Mesodermal cell (in vitro differentiated cells): Measurements from ENCODE around the gene NDEL1.

Experiments
- H3K27ac ChIP-seq: 2 replicates; pipeline ENCODE4 v1.7.0; 2013; ENCODE audit warnings: mild to moderate bottlenecking, low read depth, low read length, moderate library complexity; ENCODE audit not compliant: severe bottlenecking
- H3K36me3 ChIP-seq: 2 replicates; pipeline ENCODE4 v1.7.1; 2013; ENCODE audit warnings: mild to moderate bottlenecking, low read length, moderate library complexity; ENCODE audit not compliant: control insufficient read depth, insufficient read depth
- H3K4me1 ChIP-seq: one replicate; pipeline ENCODE4 v1.7.1; 2013; ENCODE audit warnings: mild to moderate bottlenecking, low read length; ENCODE audit not compliant: insufficient read depth, control insufficient read depth, poor library complexity, severe bottlenecking
- H3K4me3 ChIP-seq: 2 replicates; pipeline ENCODE4 v1.7.0; 2013; ENCODE audit warnings: low read length, control low read depth, mild to moderate bottlenecking; ENCODE audit not compliant: insufficient read depth, poor library complexity, severe bottlenecking; ENCODE audit errors: extremely low read depth
- H3K9me3 ChIP-seq: 2 replicates; pipeline ENCODE4 v1.7.1; 2013; ENCODE audit warnings: mild to moderate bottlenecking, low read length, moderate library complexity; ENCODE audit not compliant: control insufficient read depth
- whole genome bisulfite sequencing, 2 experiments: methylation state at CpG; one replicate each; pipeline ENCODE4 v1.1.5; 2013; ENCODE audit warnings: missing lambda C conversion rate in 2 of 2; ENCODE audit not compliant: insufficient coverage in 2 of 2; 5-methylcytosine and 5-hydroxymethylcytosine counted together

NDEL1 gene

DNA sequence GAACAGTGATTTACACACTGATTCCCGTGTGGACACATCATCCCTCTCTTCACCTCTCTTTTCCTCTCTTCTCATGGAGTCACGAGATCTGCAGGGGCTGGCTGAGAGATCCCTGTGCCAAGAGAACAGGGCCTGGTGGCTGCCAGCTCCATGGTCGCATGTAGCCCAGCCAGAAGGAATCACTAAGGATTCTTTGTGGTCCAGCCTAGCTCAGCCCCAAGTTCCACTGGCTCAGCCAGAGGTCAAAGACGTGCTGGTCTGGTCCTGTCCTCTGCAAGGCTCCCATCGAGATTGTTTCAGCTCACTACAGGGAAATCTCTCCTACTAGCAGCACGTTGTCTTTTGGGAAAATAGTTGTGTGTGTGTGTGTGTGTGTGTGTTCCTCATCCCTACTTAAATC is 66.4 kb downstream of the NDEL1 start:
- WGBS, 2 experiments = 94 to 98% methylated on average over 3 to 4 of the region's 6 CpGs

GRCh38 chr17:8503368-8503767 is 67.7 kb downstream of the NDEL1 start:
- Histone ChIP-seq H3K36me3 (peaks cover 95% of the 10 kb centered on the region), H3K9me3 (no peaks in the 10 kb centered on the region), H3K4me3 (no peak overlapping the region), H3K4me1 (no peaks in the 10 kb centered on the region), H3K27ac (no peak overlapping the region)
- WGBS, 2 experiments = 93 to 98% methylated on average over 6 of the region's 6 CpGs

More for the DNA sequence above, 66.4 kb downstream of the NDEL1 start:
- Histone ChIP-seq H3K4me1 (no peaks in the 10 kb centered on the region), H3K4me3 (no peak overlapping the region), H3K36me3 (peaks cover 94% of the 10 kb centered on the region), H3K9me3 (no peaks in the 10 kb centered on the region), H3K27ac (no peak overlapping the region)

DNA sequence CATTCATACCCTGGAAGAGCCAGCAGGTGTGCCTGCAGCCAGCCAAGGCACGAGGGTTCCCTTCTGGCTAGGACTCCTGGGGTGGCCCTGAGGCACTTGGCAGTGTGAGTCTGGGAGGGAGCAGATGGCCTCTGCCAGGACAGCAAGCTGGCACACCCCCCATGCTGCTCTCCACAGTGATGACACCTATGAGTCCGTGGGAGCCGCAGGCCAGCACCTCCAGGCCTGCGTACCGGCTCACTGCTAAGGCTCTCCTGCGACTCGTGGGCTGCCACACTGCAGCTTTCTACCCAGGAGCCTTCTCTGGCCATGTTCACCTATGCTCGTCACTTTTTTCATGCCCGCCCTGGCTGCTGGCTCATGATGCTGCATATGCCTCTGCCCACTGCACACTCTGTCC is 68.1 kb downstream of the NDEL1 start:
- 89 to 91% methylated on average over 8 to 9 of the region's 9 CpGs for WGBS, 2 experiments
- Histone ChIP-seq H3K9me3 (no peaks in the 10 kb centered on the region), H3K27ac (no peak overlapping the region), H3K4me3 (no peak overlapping the region), H3K4me1 (no peaks in the 10 kb centered on the region), H3K36me3 (peaks cover 95% of the 10 kb centered on the region)

DNA sequence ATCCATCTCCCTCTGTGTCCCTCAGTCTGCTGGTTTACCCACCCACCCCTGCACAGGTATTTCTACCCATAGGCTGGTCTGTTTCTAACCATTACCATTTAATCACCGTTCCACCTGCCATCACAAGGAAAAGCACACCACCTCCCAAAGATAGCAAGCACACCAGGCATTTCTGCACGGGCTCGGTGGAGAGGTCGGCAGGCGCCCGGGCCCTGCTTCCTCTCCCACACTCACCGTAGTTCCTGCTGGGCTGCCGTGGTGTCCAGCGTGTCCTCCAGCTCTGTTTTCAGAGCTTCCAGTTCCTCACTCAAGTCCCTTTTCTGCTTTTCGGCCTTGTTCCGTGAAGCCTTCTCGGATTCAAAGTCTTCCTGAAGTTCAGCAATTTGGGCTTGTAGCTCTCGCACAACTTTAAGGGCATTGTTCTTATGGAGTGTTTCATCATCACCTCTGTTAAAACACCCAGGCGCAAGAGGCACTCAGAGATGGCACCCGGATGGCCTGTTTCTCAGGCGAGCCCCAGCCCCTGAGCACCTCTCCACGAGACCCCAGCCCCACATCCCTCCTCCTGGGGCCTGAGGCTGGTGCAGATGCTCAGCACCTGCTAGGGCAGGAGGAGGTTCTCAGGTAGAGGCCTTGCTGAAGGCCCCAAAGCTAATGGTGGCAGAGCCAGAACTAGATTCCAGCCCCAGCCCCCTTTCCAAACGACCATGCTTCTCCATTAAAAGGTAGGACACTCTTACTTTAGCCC is 69.0 kb downstream of the NDEL1 start:
- WGBS, 2 experiments = 95 to 97% methylated on average over 13 to 15 of the region's 18 CpGs
- peaks cover 94% of the 10 kb centered on the region for H3K36me3 ChIP-seq

DNA sequence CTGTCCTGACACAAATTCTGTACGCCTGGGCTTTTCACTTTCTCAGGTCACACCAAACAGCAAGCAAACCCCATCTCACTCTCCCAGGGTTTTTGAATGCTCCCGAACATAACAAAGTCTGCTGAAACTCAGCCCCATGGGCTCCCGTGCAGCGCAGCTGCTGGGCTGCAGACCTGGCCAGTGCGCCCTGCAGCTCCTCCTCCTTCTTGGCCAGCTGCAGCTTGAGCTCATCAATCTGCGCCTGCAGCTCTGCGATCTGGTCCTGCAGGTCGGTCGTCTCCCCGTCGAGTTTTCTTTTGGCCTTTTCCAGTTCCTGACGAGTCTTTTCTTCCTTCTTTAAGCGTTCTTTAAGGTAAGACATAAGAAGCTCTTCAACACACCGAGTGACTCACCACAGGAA is 70.5 kb downstream of the NDEL1 start:
- H3K4me3 ChIP-seq = no peak overlapping the region
- WGBS, 2 experiments = 91 to 93% methylated on average over 12 to 13 of the region's 14 CpGs
- H3K4me1 ChIP-seq = no peaks in the 10 kb centered on the region
- peaks cover 92% of the 10 kb centered on the region for H3K36me3 ChIP-seq
- no peak overlapping the region for H3K27ac ChIP-seq
- no peaks in the 10 kb centered on the region for H3K9me3 ChIP-seq

More for the DNA sequence above, 69.0 kb downstream of the NDEL1 start:
- no peak overlapping the region for H3K27ac ChIP-seq
- H3K4me1 ChIP-seq = no peaks in the 10 kb centered on the region
- H3K9me3 ChIP-seq = no peaks in the 10 kb centered on the region
- no peak overlapping the region for H3K4me3 ChIP-seq

GRCh38 chr17:8514801-8515200 is 79.1 kb downstream of the NDEL1 start:
- no peak overlapping the region for H3K4me3 ChIP-seq
- 97 to 98% methylated on average over 10 of the region's 11 CpGs for WGBS, 2 experiments
- no peaks in the 10 kb centered on the region for H3K9me3 ChIP-seq
- H3K36me3 ChIP-seq = peaks cover 94% of the 10 kb centered on the region
- no peak overlapping the region for H3K27ac ChIP-seq
- no peaks in the 10 kb centered on the region for H3K4me1 ChIP-seq
